ENCODE measurements around the gene ARID1B. TPM values are rescaled to one million over a fixed set of nuclear protein-coding genes. Genes with fewer than 3 reads are reported as not detected.

Gene ARID1B
- total RNA-seq, 1 donor from 2014 or later = 79.1 TPM

DNA sequence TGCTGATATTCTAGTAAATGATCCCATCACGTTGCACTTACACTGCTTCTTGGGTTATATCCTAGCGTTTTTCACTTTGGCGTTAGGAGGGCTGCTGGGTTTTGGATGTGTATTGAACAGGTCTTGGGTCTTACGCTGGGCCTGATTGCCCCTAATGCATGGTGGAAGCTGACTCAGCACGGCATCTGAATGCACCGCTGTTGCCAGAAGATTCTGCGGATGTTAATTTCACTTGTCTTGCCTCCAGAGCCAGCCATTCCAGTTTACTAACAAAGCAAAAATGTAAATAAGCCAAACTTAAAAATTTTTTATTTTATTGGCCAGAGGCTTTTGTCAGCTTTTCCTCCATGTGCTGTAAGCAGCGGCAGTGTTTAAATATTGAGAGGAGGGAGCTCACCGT is 312.7 kb downstream of the ARID1B start:
- H3K27ac Mint-ChIP-seq = no peak overlapping the region
- intact Hi-C loops (cut with micrococcal nuclease) = no loop called here
- no peak overlapping the region for H3K4me3 Mint-ChIP-seq
- H3K36me3 Mint-ChIP-seq (ENCODE audit: low read depth) = peaks cover 21% of the 10 kb centered on the region
- peaks cover 28% of the 10 kb centered on the region for H3K4me1 Mint-ChIP-seq (ENCODE audit: low read depth)
- DNase-seq (ENCODE audit: low spot score) = no peak
- no peaks in the 10 kb centered on the region for H3K27me3 Mint-ChIP-seq (ENCODE audit: insufficient read depth)
- no peaks in the 10 kb centered on the region for H3K9me3 Mint-ChIP-seq

DNA sequence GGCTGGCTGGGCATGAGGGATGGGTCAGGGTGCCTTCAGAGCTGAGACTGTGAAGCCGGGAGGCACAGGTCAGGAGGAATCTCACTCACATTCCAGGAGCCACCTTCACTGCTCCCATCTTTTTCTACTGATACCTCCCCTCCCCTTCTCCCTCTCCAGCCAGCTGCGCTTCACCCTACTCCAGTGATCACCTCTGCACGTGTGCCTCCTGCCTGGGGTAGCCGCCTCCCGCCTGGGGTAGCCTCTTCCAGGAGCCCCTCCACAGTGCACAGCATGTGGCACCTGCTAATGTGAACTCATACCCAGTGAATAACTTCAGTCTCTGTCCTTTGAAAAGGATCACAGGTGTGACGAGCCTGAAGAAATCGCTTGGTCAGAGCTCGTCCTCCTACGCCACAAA is 313.6 kb downstream of the ARID1B start:
- Mint-ChIP-seq H3K9me3 (no peaks in the 10 kb centered on the region), H3K4me3 (no peak overlapping the region), H3K27me3 (ENCODE audit: insufficient read depth) (no peaks in the 10 kb centered on the region), H3K36me3 (ENCODE audit: low read depth) (peaks cover 16% of the 10 kb centered on the region), H3K4me1 (ENCODE audit: low read depth) (peaks cover 28% of the 10 kb centered on the region), H3K27ac (no peak overlapping the region)
- intact Hi-C loops (cut with micrococcal nuclease) = no loop called here
- DNase-seq (ENCODE audit: low spot score) = no peak

DNA sequence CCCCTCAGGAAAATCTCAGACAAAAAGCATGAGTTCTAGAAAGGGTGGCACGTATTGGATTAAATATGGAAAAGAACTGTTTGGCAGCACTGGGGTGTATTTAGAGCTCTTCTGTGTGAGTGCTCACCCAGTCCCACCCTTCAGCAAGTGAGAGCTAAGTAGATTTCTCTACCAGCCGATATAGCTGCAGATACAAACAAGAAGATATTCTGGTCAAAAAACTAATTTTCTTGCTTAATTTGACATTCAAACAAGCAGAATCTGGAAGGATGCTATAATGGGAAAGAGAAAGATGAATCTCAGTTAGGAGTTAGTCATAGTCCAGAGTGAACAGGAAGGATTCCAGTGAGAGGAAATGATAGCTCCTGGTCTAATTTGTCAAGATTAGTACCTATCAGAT is 314.1 kb downstream of the ARID1B start:
- intact Hi-C loops (cut with micrococcal nuclease) = no loop called here
- Mint-ChIP-seq H3K27ac (no peak overlapping the region), H3K9me3 (no peaks in the 10 kb centered on the region), H3K27me3 (ENCODE audit: insufficient read depth) (no peaks in the 10 kb centered on the region), H3K36me3 (ENCODE audit: low read depth) (peaks cover 16% of the 10 kb centered on the region), H3K4me1 (ENCODE audit: low read depth) (peaks cover 28% of the 10 kb centered on the region), H3K4me3 (no peak overlapping the region)
- DNase-seq (ENCODE audit: low spot score) = no peak

DNA sequence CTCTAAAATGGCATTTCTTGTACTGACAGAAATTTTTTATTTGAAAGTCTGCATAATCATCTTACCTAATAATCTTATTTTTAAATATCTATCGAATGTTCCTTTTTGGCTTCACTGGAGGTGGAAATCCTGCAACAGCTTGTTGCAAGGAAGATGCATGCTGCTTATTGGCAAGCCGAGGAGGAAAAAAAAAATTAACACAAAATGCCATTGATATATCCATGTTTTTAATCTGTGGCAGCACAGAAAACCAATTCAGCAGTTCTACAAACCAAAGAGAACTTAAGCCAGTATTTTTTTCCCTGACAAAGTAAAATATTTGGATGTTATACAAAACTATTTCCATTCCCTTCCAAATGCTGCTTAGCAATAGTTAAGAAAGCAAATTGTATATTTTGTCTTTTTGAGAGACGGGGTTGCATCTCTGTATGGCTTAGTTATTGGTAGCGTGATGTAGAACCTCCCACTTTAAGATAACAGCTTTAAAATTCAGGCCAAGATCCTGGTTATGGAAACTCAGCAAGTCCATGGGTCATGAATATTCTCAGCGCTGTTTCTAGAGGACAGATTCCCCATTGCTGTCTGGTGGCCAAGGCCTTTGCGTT is 314.8 kb downstream of the ARID1B start:
- H3K4me1 Mint-ChIP-seq (ENCODE audit: low read depth) = peaks cover 25% of the 10 kb centered on the region
- no peak overlapping the region for H3K27ac Mint-ChIP-seq
- peaks cover 16% of the 10 kb centered on the region for H3K36me3 Mint-ChIP-seq (ENCODE audit: low read depth)
- no peak overlapping the region for H3K4me3 Mint-ChIP-seq
- no peak for DNase-seq (ENCODE audit: low spot score)
- H3K27me3 Mint-ChIP-seq (ENCODE audit: insufficient read depth) = no peaks in the 10 kb centered on the region
- no peaks in the 10 kb centered on the region for H3K9me3 Mint-ChIP-seq
- intact Hi-C loops (cut with micrococcal nuclease) = no loop called here

DNA sequence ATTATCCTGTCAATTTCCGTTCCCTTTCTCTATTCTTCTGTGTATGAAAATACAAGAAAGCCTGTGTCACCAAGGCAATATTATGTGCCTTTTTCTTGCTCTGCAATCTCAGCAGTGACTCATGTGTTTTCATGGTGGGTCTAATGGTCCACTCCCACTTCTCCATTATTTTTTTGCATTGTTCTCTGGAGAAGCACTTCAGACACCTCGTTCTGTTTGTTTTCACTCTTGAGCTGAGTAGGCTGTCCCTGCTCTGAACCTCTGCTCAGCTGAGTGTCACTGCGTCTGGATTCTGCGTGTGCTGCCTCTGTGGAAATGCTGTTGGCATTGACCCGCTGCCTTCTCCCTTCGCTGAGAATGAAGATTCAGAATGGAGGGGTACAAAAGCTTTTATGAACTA is 315.6 kb downstream of the ARID1B start:
- Mint-ChIP-seq H3K4me1 (ENCODE audit: low read depth) (peaks cover 24% of the 10 kb centered on the region), H3K27ac (no peak overlapping the region), H3K9me3 (no peaks in the 10 kb centered on the region), H3K27me3 (ENCODE audit: insufficient read depth) (no peaks in the 10 kb centered on the region), H3K4me3 (no peak overlapping the region), H3K36me3 (ENCODE audit: low read depth) (peaks cover 19% of the 10 kb centered on the region)
- intact Hi-C loops (cut with micrococcal nuclease) = no loop called here
- no peak for DNase-seq (ENCODE audit: low spot score)

DNA sequence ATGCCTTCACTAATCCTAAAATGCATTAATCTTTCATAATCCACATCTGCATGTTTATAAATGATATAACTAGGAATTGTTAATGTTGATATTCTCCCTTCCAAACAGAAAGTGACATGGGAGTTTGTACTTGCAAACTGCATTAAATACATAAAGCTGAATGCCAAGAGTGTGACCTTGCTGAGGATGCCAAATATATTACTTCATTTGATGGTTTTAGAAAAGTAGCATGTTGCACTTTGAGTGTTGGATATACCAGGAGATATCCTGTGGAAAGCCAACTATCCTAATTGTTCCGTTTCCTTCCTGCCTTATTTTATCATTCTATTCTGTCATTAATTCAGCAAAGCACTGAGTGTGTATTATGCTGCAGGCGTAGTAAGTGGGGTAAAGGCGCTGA is 316.4 kb downstream of the ARID1B start:
- Mint-ChIP-seq H3K4me1 (ENCODE audit: low read depth) (peaks cover 30% of the 10 kb centered on the region), H3K27me3 (ENCODE audit: insufficient read depth) (no peaks in the 10 kb centered on the region), H3K36me3 (ENCODE audit: low read depth) (peaks cover 18% of the 10 kb centered on the region), H3K4me3 (no peak overlapping the region), H3K27ac (no peak overlapping the region), H3K9me3 (no peaks in the 10 kb centered on the region)
- intact Hi-C loops (cut with micrococcal nuclease) = no loop called here
- no peak for DNase-seq (ENCODE audit: low spot score)

DNA sequence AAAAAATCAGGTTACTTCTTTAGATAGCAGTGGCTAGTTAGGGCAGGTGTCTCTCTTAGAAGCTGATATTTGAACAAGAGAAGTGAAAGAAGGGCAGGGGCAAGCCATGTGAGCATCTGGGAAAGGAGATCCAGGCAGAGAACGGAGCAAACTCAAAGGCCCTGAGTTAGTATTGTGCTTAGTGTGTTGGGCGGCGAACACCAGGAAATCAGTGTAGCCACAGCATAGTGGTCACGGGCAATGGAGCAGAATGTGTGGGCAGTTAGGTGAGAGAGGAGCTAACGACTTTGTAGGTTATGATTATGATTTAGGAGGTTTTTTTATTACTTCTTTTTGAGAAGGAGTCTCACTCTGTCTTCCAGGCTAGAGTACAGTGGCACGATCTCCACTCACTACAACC is 316.9 kb downstream of the ARID1B start:
- peaks cover 29% of the 10 kb centered on the region for H3K4me1 Mint-ChIP-seq (ENCODE audit: low read depth)
- intact Hi-C loops (cut with micrococcal nuclease) = no loop called here
- H3K4me3 Mint-ChIP-seq = no peak overlapping the region
- H3K27ac Mint-ChIP-seq = no peak overlapping the region
- H3K36me3 Mint-ChIP-seq (ENCODE audit: low read depth) = peaks cover 13% of the 10 kb centered on the region
- DNase-seq (ENCODE audit: low spot score) = no peak
- no peaks in the 10 kb centered on the region for H3K27me3 Mint-ChIP-seq (ENCODE audit: insufficient read depth)
- no peaks in the 10 kb centered on the region for H3K9me3 Mint-ChIP-seq

DNA sequence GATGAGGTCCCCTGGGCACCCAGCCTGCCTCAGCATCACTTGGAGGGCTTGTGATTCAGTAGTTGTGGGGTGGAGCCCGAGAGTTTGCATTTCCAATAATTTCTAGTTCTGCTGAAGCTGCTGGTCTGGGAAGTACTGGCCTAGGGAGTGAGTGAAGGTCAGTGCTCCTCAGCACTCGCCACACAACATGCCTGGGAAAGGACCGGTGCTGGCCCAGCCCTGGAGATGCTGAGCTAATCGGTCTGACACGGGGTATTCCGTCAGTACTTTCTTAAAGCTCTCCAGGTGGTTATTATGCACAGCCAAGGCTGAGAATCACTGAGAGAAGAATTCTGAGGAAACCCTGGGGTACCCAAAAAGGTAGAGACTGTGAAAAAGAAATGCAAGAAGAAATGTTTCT is 317.9 kb downstream of the ARID1B start:
- H3K36me3 Mint-ChIP-seq (ENCODE audit: low read depth) = peaks cover 11% of the 10 kb centered on the region
- peaks cover 30% of the 10 kb centered on the region for H3K4me1 Mint-ChIP-seq (ENCODE audit: low read depth)
- no peak for DNase-seq (ENCODE audit: low spot score)
- no peaks in the 10 kb centered on the region for H3K27me3 Mint-ChIP-seq (ENCODE audit: insufficient read depth)
- no peaks in the 10 kb centered on the region for H3K9me3 Mint-ChIP-seq
- H3K27ac Mint-ChIP-seq = no peak overlapping the region
- H3K4me3 Mint-ChIP-seq = no peak overlapping the region
- intact Hi-C loops (cut with micrococcal nuclease) = no loop called here

DNA sequence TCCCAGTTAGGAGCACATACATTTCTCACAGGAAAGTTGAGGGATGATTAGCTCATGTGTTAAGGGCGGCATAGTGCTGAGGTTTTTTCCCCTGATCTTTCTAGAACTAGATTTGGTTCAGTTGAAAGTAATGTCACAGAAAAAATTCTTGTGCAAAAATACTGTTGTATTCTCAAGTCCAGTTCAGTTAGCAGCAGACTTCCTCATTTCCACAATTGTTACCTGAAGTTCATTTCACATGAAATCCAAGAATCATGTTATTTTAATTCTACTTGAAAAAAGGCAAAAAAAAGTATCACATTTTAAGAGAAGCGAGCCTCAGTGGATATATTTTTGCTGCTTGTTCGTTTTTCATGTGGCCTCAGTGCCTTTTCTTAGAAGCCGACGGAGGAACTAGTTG is 318.4 kb downstream of the ARID1B start:
- peaks cover 11% of the 10 kb centered on the region for H3K36me3 Mint-ChIP-seq (ENCODE audit: low read depth)
- H3K27ac Mint-ChIP-seq = no peak overlapping the region
- no peak for DNase-seq (ENCODE audit: low spot score)
- no peak overlapping the region for H3K4me3 Mint-ChIP-seq
- peaks cover 35% of the 10 kb centered on the region for H3K4me1 Mint-ChIP-seq (ENCODE audit: low read depth)
- no peaks in the 10 kb centered on the region for H3K27me3 Mint-ChIP-seq (ENCODE audit: insufficient read depth)
- intact Hi-C loops (cut with micrococcal nuclease) = no loop called here
- no peaks in the 10 kb centered on the region for H3K9me3 Mint-ChIP-seq

DNA sequence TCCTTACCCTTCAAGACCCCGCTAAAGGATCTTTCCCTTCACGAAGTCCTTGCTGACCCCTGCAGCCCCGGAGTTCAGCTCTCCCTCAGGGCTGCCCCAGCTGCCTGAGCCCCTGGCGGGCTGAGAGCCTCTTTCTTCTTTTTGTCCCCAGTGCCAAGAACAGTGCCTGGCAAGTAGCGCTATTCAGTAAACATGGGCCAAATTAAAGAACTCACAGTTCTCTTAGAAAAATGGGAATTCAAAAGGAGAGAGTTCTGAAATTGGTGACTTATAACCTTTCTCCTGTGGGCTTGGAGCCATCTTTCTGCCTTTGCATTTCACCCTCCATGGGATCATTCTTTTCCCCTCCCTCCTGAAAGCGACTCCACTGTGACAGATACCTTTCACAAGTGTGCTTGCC is 318.9 kb downstream of the ARID1B start:
- intact Hi-C loops (cut with micrococcal nuclease) = no loop called here
- H3K4me3 Mint-ChIP-seq = no peak overlapping the region
- peaks cover 8% of the 10 kb centered on the region for H3K36me3 Mint-ChIP-seq (ENCODE audit: low read depth)
- no peak overlapping the region for H3K27ac Mint-ChIP-seq
- peaks cover 40% of the 10 kb centered on the region for H3K4me1 Mint-ChIP-seq (ENCODE audit: low read depth)
- no peaks in the 10 kb centered on the region for H3K27me3 Mint-ChIP-seq (ENCODE audit: insufficient read depth)
- DNase-seq (ENCODE audit: low spot score) = no peak
- H3K9me3 Mint-ChIP-seq = no peaks in the 10 kb centered on the region

DNA sequence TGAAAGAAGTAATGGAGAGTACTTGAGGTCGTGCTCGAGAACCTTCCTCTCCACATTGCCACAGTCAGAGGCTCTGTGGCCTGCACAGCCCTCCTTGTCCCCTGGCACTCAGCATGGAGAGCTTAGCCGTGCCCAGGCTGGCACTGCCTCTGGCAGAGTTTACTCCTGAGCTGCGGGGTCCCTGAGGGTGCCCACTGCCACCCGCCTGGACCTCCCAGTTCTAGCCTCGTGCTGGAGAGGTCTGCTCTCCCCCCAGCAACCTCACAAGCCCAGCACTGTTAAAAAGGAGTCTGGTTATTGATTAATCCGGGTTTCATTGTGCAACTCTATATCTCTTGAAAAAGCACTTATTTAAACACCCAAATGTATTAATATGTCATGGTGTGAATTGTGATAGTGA is 319.3 kb downstream of the ARID1B start:
- no peak for DNase-seq (ENCODE audit: low spot score)
- H3K4me3 Mint-ChIP-seq = no peak overlapping the region
- intact Hi-C loops (cut with micrococcal nuclease) = no loop called here
- peaks cover 6% of the 10 kb centered on the region for H3K36me3 Mint-ChIP-seq (ENCODE audit: low read depth)
- H3K27me3 Mint-ChIP-seq (ENCODE audit: insufficient read depth) = no peaks in the 10 kb centered on the region
- no peaks in the 10 kb centered on the region for H3K9me3 Mint-ChIP-seq
- no peak overlapping the region for H3K27ac Mint-ChIP-seq
- H3K4me1 Mint-ChIP-seq (ENCODE audit: low read depth) = peaks cover 44% of the 10 kb centered on the region

DNA sequence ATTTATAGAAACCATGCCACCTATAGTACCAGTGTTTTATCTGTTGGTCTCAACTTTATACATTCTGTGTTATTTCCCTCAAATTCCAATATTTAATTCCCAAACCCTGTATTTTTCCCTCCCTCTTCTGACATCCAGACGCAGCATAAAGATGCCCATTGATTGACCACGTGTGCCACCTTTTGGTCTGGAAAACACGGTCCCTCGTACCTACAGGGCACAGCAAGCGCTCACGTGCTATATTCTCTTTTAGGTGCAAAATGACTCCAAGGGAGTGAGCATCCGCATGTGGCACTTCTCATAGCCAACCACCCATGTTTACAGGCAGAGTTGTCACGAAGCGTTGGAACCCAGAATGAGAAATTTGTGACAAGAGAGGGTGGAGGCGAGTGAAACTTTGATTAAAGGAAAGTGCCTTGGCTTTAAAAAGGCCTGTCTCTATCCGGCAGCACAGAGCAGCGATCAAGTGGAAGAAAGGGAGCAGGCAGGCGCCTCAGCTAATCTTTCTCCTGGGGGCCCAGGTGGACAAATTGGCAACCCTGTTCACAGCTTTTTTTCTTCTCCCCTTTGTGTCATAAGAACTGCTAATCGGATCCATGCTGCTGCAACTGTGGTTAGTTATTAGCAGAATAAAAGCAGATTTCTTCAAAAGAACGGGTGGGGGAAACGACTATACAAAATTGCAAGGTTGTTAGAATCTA is 320.2 kb downstream of the ARID1B start:
- no peak overlapping the region for H3K27ac Mint-ChIP-seq

DNA sequence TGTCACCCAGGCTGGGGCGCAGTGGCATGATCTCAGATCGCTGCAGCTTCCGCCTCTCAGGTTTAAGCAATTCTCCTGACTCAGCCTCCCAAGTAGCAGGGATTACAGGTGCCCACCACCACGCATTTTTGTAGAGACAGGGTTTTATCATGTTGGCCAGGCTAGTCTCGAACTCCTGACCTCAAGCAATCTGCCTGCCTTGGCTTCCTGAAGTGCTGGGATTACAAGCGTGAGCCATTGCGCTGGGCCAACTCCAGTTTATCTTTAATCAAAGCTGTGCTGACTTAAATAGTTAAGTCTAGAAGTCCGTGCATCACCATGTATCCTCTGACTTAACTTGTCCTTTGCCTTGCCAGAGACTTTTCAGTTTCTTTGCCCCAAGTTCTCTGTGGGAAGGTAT is 321.8 kb downstream of the ARID1B start:
- H3K4me1 Mint-ChIP-seq (ENCODE audit: low read depth) = peaks cover 49% of the 10 kb centered on the region

More for the DNA sequence above, 320.2 kb downstream of the ARID1B start:
- no peaks in the 10 kb centered on the region for H3K9me3 Mint-ChIP-seq
- H3K4me3 Mint-ChIP-seq = no peak overlapping the region
- no peaks in the 10 kb centered on the region for H3K27me3 Mint-ChIP-seq (ENCODE audit: insufficient read depth)
- DNase-seq (ENCODE audit: low spot score) = no peak
- peaks cover 6% of the 10 kb centered on the region for H3K36me3 Mint-ChIP-seq (ENCODE audit: low read depth)
- intact Hi-C loops (cut with micrococcal nuclease) = no loop called here
- peaks cover 52% of the 10 kb centered on the region for H3K4me1 Mint-ChIP-seq (ENCODE audit: low read depth)

More for the DNA sequence above, 321.8 kb downstream of the ARID1B start:
- Mint-ChIP-seq H3K9me3 (no peaks in the 10 kb centered on the region), H3K27me3 (ENCODE audit: insufficient read depth) (no peaks in the 10 kb centered on the region), H3K27ac (no peak overlapping the region), H3K36me3 (ENCODE audit: low read depth) (peaks cover 4% of the 10 kb centered on the region), H3K4me3 (no peak overlapping the region)
- DNase-seq (ENCODE audit: low spot score) = no peak
- intact Hi-C loops (cut with micrococcal nuclease) = no loop called here

Measured in activated T-helper 1 cell treated with anti-CD3 and anti-CD28 coated beads, Interleukin-12 subunit alpha, Interleukin-12 subunit beta, Interleukin-2, Interleukin-4 antibody, amounts not matched to agents 30 ng/mL and 10 ng/mL and 1 ng/mL, durations not matched to agents 14 hours and 24 hours and 36 hours (primary cell).